ENCODE data around the gene TRIM26. TPM values are rescaled to one million over a fixed set of nuclear protein-coding genes. Genes with fewer than 3 reads are reported as not detected.

The TRIM26 gene
- total and polyA plus RNA-seq, 2 of the 8 experiments (the other 6 are each of a cell fraction or from before 2014, with no cell fraction given): 21.5 to 32.3 TPM

DNA sequence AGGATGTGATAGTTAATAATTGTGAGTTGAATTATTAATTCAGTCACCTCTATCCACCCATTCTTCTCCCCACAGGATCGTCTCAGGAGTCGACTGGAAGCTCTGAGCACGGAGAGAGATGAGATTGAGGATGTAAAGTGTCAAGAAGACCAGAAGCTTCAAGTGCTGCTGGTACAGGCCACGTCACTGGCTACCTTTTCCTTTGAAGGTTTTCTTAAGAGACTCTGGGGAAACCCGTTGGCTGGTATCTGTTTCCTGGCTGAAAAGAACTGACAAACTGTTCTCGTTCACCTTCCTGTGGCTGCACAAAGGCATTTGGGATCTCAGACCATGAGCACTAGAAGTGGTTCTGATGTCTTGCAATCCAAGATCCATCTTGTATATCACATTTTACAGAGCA lies 46.1 kb downstream of the TRIM26 start:
- FAIRE-seq (no peak), DNase-seq (ENCODE audit: low read depth in 1 of 2, low spot score in 2 of 2) (no peak)
- no peaks in the 10 kb centered on the region for H3K36me3 ChIP-seq (ENCODE audit: control insufficient read depth in 2 of 4, insufficient read depth in 4 of 4, low read length in 3 of 4)
- no peaks in the 10 kb centered on the region for H3K79me1 ChIP-seq (ENCODE audit: low read depth, low read length)
- no peak overlapping the region for H2BK5ac ChIP-seq (ENCODE audit: low read depth, low read length)
- H2AK5ac ChIP-seq (ENCODE audit: low read depth, low read length): no peak overlapping the region
- H4K5ac ChIP-seq (ENCODE audit: insufficient read length, low read depth, low read length): no peak overlapping the region
- H3K23ac ChIP-seq (ENCODE audit: insufficient read length): no peak overlapping the region
- no peak overlapping the region for H3K18ac ChIP-seq (ENCODE audit: extremely low read depth, low read length)
- H3K79me2 ChIP-seq (ENCODE audit: control insufficient read depth in 1 of 2, insufficient read depth in 2 of 2, low read length in 2 of 2): no peaks in the 10 kb centered on the region
- no peak overlapping the region for H2AFZ ChIP-seq (ENCODE audit: low read length)
- H2BK12ac ChIP-seq (ENCODE audit: low read depth, low read length): no peak overlapping the region
- CTCF ChIA-PET (ENCODE audit: partially characterized antibody): interaction anchor here (0.9 to 3.2 kb wide), 7 partner anchors 9 to 90 kb away, joined by 3 to 29 read pairs (median 3); no protein-coding TSS in a partner anchor
- H3K27ac ChIP-seq (ENCODE audit: low read depth, low read length): no peak overlapping the region
- no peak overlapping the region for H2BK15ac ChIP-seq (ENCODE audit: low read length)
- H2BK20ac ChIP-seq (ENCODE audit: low read length): no peak overlapping the region
- H4K91ac ChIP-seq (replicated peaks; ENCODE audit: insufficient read length, low read length): no peak overlapping the region
- no peak overlapping the region for H3K4me3 ChIP-seq (ENCODE audit: extremely low read depth in 1 of 4, insufficient read depth in 2 of 4, low read depth in 3 of 4, low read length in 4 of 4)
- no peak overlapping the region for H3K56ac ChIP-seq (replicated peaks; ENCODE audit: insufficient read length, low read depth, low read length)
- H3K27me3 ChIP-seq (replicated peaks in 1 of 4; ENCODE audit: control insufficient read depth in 3 of 4, extremely low read depth in 1 of 4, insufficient read depth in 3 of 4, low read length in 3 of 4): peaks cover 3 to 21% (median 15%) of the 10 kb centered on the region in 4 experiments
- no peaks in the 10 kb centered on the region for H4K20me1 ChIP-seq (replicated peaks in 1 of 2; ENCODE audit: control insufficient read depth in 1 of 2, insufficient read depth in 2 of 2, low read length in 2 of 2)
- no peak overlapping the region for H3K14ac ChIP-seq (ENCODE audit: insufficient read length)
- H2BK120ac ChIP-seq (replicated peaks; ENCODE audit: low read depth, low read length): no peak overlapping the region
- H3K4ac ChIP-seq (replicated peaks; ENCODE audit: insufficient read length, low read depth, low read length): no peak overlapping the region
- H3K23me2 ChIP-seq (ENCODE audit: low read depth, low read length): peaks cover 4% of the 10 kb centered on the region; the same call in 1 of the 2 replicates
- H3K4me1 ChIP-seq (replicated peaks in 1 of 4; ENCODE audit: control insufficient read depth in 3 of 4, insufficient read depth in 4 of 4, low read length in 3 of 4): peaks cover 0 to 8% (median 4%) of the 10 kb centered on the region in 4 experiments; a peak in 4 of 7 replicates
- no peak overlapping the region for H3K4me2 ChIP-seq (ENCODE audit: insufficient read depth in 1 of 2, low read depth in 2 of 2, low read length in 2 of 2)
- POLR2A ChIA-PET (ENCODE audit: partially characterized antibody): no interaction called here
- H4K8ac ChIP-seq (ENCODE audit: extremely low read depth, insufficient read depth, low read length): no peak overlapping the region
- no peaks in the 10 kb centered on the region for H3K9me3 ChIP-seq (ENCODE audit: insufficient read depth in 2 of 2, low read depth in 1 of 2, low read length in 1 of 2)
- 85% methylated on average over 6 of the region's 6 CpGs; no CpG with 5 or more reads in 1 of the 2 experiments for WGBS, 2 experiments (ENCODE audit: extremely low coverage in 1 of 2, insufficient coverage in 1 of 2, insufficient read length in 1 of 2, insufficient replicate concordance in 2 of 2, low coverage in 1 of 2, low lambda C conversion rate in 2 of 2, missing lambda C conversion rate in 1 of 2)
- H3K9ac ChIP-seq (replicated peaks in 1 of 4; ENCODE audit: extremely low read depth in 1 of 4, low read depth in 3 of 4, low read length in 3 of 4): no peak overlapping the region
- no peak for TF ChIP-seq RBBP5 (IDR thresholded peaks at IDR 0.05; ENCODE audit: borderline replicate concordance, low read depth, low read length)
- no peak for TF ChIP-seq ZNF274 (IDR thresholded peaks at IDR 0.05; ENCODE audit: borderline replicate concordance, extremely low read depth, low read length)
- no peak for TF ChIP-seq GTF2F1 (IDR thresholded peaks at IDR 0.05; ENCODE audit: borderline replicate concordance, low read depth, low read length)
- TF ChIP-seq, protein P1, sequence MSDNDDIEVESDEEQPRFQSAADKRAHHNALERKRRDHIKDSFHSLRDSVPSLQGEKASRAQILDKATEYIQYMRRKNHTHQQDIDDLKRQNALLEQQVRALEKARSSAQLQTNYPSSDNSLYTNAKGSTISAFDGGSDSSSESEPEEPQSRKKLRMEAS (IDR thresholded peaks at IDR 0.05): no peak
- no peak for TF ChIP-seq GABPA (IDR thresholded peaks at IDR 0.05; ENCODE audit: borderline replicate concordance, insufficient read depth, low read length)
- no peak for TF ChIP-seq BCL11A (IDR thresholded peaks at IDR 0.05; ENCODE audit: low read depth in 2 of 2, low read length in 2 of 2)
- TF ChIP-seq SP1 (IDR thresholded peaks at IDR 0.05; ENCODE audit: low read depth, low read length): no peak
- TF ChIP-seq BRCA1 (IDR thresholded peaks at IDR 0.05; ENCODE audit: low read depth, low read length): no peak
- no peak for TF ChIP-seq CREB1 (IDR thresholded peaks at IDR 0.05)
- no peak for TF ChIP-seq CBX8 (IDR thresholded peaks at IDR 0.05; ENCODE audit: borderline replicate concordance, low read depth, low read length)
- TF ChIP-seq KDM5A (IDR thresholded peaks at IDR 0.05; ENCODE audit: low read length): no peak
- no peak for TF ChIP-seq SRF (IDR thresholded peaks at IDR 0.05; ENCODE audit: low read depth, low read length)
- no peak for TF ChIP-seq SP4 (IDR thresholded peaks at IDR 0.05; ENCODE audit: low read length)
- no peak for TF ChIP-seq RFX5 (IDR thresholded peaks at IDR 0.05; ENCODE audit: borderline replicate concordance, low read depth, low read length)
- TF ChIP-seq POLR2AphosphoS5 (IDR thresholded peaks at IDR 0.05; ENCODE audit: low read depth, low read length): no peak
- no peak for TF ChIP-seq KDM1A (IDR thresholded peaks at IDR 0.05; ENCODE audit: borderline replicate concordance, low read length)
